Activated B cell treated with CpG ODN at 0.5 μM for 24 hours (primary cell): ENCODE data around the gene SCAI. TPM values are rescaled to one million over a fixed set of nuclear protein-coding genes. Genes with fewer than 3 reads are reported as not detected.

Experiments
- ATAC-seq: fragments of 200-7000 bp; cut with Tn5 transposase; one replicate; pipeline ENCODE4 v1.10.0; 2021; ENCODE audit warnings: low read depth, mild to moderate bottlenecking, moderate library complexity
- CTCF ChIA-PET: fragments of 350-600 bp; sonication (Branson Sonifier 250); formaldehyde crosslinking; loops from one replicate; lab custom pipeline; 2021; ENCODE audit warnings: antibody characterized with exemption; lab: Charles Lee
- POLR2A ChIA-PET: fragments of 350-600 bp; sonication (Branson Sonifier 250); formaldehyde crosslinking; loops from one replicate; lab custom pipeline; 2021; ENCODE audit warnings: antibody characterized with exemption; lab: Charles Lee
- DNase-seq: peaks from one replicate; pipeline ENCODE4 v3.0.0; 2022
- H3K27ac Mint-ChIP-seq: one replicate; pipeline ENCODE4 v1.8.0; 2020; ENCODE audit warnings: mixed read lengths
- H3K27me3 Mint-ChIP-seq: one replicate; pipeline ENCODE4 v1.8.0; 2021; ENCODE audit warnings: mixed read lengths
- H3K36me3 Mint-ChIP-seq: one replicate; pipeline ENCODE4 v1.8.0; 2021; ENCODE audit warnings: low read depth, mixed read lengths
- H3K4me1 Mint-ChIP-seq: one replicate; pipeline ENCODE4 v1.8.0; 2021; ENCODE audit warnings: mixed read lengths
- H3K4me3 Mint-ChIP-seq: one replicate; pipeline ENCODE4 v1.8.0; 2020; ENCODE audit warnings: mild to moderate bottlenecking, mixed read lengths
- H3K9me3 Mint-ChIP-seq: one replicate; pipeline ENCODE4 v1.8.0; 2020; ENCODE audit warnings: mixed read lengths
- CTCF ChIP-seq: fragments of 200-600 bp; IDR thresholded peaks from one replicate; pipeline ENCODE4 v1.8.0; 2022; ENCODE audit warnings: antibody characterized with exemption, mild to moderate bottlenecking
- intact Hi-C: fragments of 100-400 bp; cut with micrococcal nuclease; formaldehyde crosslinking; loops from one replicate; pipeline ENCODE4 v1.15.1; 2024
- total RNA-seq: library from RNA; stranded (reverse); gene quantifications from 2 replicates; pipeline ENCODE4 v1.2.3, GENCODE V29; 2022

Gene SCAI
- total RNA-seq, 1 donor from 2014 or later: 11.7 TPM

- DNase-seq (no peak), ATAC-seq (no peak)
- ChIA-PET POLR2A (no interaction called here), CTCF (no interaction called here)
- intact Hi-C loops: no loop called here
- H3K36me3 Mint-ChIP-seq: peaks cover 3% of the 10 kb centered on the region
- no peaks in the 10 kb centered on the region for H3K27me3 Mint-ChIP-seq
- no peak overlapping the region for H3K4me3 Mint-ChIP-seq
- peaks cover 5% of the 10 kb centered on the region for H3K4me1 Mint-ChIP-seq
- no peaks in the 10 kb centered on the region for H3K9me3 Mint-ChIP-seq
- no peak for TF ChIP-seq CTCF
- no peak overlapping the region for H3K27ac Mint-ChIP-seq
Measured at GRCh38 chr9:125106285-125106893, 36.9 kb downstream of the SCAI start.

GRCh38 chr9:125103770-125104460 is 39.4 kb downstream of the SCAI start:
- ATAC-seq (no peak), DNase-seq (no peak)
- ChIA-PET CTCF (no interaction called here), POLR2A (no interaction called here)
- Mint-ChIP-seq H3K36me3 (peaks cover 2% of the 10 kb centered on the region), H3K4me3 (no peak overlapping the region), H3K9me3 (no peaks in the 10 kb centered on the region), H3K4me1 (peaks cover 5% of the 10 kb centered on the region), H3K27me3 (no peaks in the 10 kb centered on the region), H3K27ac (no peak overlapping the region)
- intact Hi-C loops: no loop called here
- no peak for TF ChIP-seq CTCF

GRCh38 chr9:125103021-125103420 is 40.3 kb downstream of the SCAI start:
- H3K27me3 Mint-ChIP-seq: no peaks in the 10 kb centered on the region
- H3K4me3 Mint-ChIP-seq: no peak overlapping the region
- intact Hi-C loops: no loop called here
- H3K36me3 Mint-ChIP-seq: peaks cover 2% of the 10 kb centered on the region
- CTCF ChIA-PET: no interaction called here
- H3K4me1 Mint-ChIP-seq: peaks cover 5% of the 10 kb centered on the region
- DNase-seq (no peak), ATAC-seq (no peak)
- TF ChIP-seq CTCF: no peak
- POLR2A ChIA-PET: no interaction called here
- no peaks in the 10 kb centered on the region for H3K9me3 Mint-ChIP-seq
- no peak overlapping the region for H3K27ac Mint-ChIP-seq

- Mint-ChIP-seq H3K27me3 (no peaks in the 10 kb centered on the region), H3K4me1 (peaks cover 5% of the 10 kb centered on the region), H3K36me3 (peaks cover 5% of the 10 kb centered on the region), H3K27ac (no peak overlapping the region), H3K4me3 (no peak overlapping the region), H3K9me3 (no peaks in the 10 kb centered on the region)
- DNase-seq (no peak), ATAC-seq (no peak)
- CTCF ChIA-PET: no interaction called here
- intact Hi-C loops: no loop called here
- POLR2A ChIA-PET: no interaction called here
- TF ChIP-seq CTCF: no peak
Measured at GRCh38 chr9:125100822-125101221, 42.5 kb downstream of the SCAI start.

GRCh38 chr9:125099816-125100215 is 43.5 kb downstream of the SCAI start:
- DNase-seq (no peak), ATAC-seq (no peak)
- no peaks in the 10 kb centered on the region for H3K27me3 Mint-ChIP-seq
- intact Hi-C loops: no loop called here
- H3K36me3 Mint-ChIP-seq: peaks cover 8% of the 10 kb centered on the region
- no peak for TF ChIP-seq CTCF
- no peaks in the 10 kb centered on the region for H3K4me1 Mint-ChIP-seq
- CTCF ChIA-PET: no interaction called here
- no peak overlapping the region for H3K4me3 Mint-ChIP-seq
- no peaks in the 10 kb centered on the region for H3K9me3 Mint-ChIP-seq
- POLR2A ChIA-PET: no interaction called here
- no peak overlapping the region for H3K27ac Mint-ChIP-seq
